ENCODE results near the gene GRAMD1A. TPM values are rescaled to one million over a fixed set of nuclear protein-coding genes. Genes with fewer than 3 reads are reported as not detected.

The GRAMD1A gene
- total RNA-seq, 1 experiment from 2014 or later: 62.7 TPM

DNA sequence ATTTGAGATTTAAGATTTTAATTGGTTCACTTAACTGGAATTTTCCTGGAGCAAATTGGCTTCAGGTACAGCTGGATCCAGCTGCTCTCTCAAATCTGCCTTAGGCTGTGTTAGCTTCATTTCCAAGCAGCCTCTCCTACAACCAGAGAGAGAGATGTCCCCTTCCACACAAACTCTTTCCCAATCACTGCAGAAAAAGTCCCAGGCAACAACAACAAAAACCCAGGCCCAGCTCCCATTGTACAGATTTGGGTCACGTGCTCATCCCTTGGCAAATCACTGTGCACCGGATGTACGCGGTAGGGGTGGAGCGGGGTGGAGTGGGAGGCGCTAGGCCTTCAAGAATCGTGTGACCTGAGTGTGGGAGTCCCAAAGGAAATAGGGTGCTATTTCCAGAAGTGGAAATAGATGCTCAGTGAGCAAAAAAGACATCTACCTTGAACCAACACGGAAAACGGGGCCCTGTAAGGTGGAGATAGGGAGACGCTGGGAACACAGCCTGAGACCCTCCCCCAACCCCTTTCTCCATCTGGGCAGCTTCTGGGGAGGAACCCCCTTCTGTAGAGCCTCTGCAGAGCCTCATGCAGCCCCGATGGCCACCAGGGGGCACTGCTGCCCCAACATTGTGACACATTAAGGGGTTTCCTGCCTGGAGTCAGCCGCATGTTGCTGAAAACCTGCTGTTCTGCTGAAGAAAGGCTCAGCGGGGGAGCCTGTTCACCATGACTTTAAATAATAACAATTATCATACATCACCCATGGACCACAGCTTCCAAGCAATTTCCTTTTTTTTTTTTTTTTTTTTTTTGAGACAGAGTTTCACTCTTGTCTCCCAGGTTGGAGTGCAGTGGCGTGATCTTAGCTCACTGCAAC, 66.8 kb downstream of the GRAMD1A start:
- H3K27ac ChIP-seq: no peak overlapping the region
- H3K4me3 ChIP-seq: no peak overlapping the region
- POLR2A ChIA-PET (ENCODE audit: unreplicated experiment): no interaction called here
- no TSS peak for BruUV-seq (replicated peaks)
- no peak overlapping the region for H2AFZ ChIP-seq
- DNase-seq: peak; percentile 78 to 85
- no peaks in the 10 kb centered on the region for H3K79me2 ChIP-seq (ENCODE audit: low read depth)
- H3K36me3 ChIP-seq (ENCODE audit: low read depth): no peaks in the 10 kb centered on the region
- CTCF ChIA-PET: interaction anchor here (0.5 to 2.3 kb wide), 5 partner anchors 22 to 74 kb away, joined by 3 to 23 read pairs (median 3); no protein-coding TSS in a partner anchor
- H4K20me1 ChIP-seq (ENCODE audit: insufficient read depth): no peaks in the 10 kb centered on the region
- TF ChIP-seq EZH2 (IDR thresholded peaks at IDR 0.05; ENCODE audit: low read depth): no peak
- TF ChIP-seq, protein P1, sequence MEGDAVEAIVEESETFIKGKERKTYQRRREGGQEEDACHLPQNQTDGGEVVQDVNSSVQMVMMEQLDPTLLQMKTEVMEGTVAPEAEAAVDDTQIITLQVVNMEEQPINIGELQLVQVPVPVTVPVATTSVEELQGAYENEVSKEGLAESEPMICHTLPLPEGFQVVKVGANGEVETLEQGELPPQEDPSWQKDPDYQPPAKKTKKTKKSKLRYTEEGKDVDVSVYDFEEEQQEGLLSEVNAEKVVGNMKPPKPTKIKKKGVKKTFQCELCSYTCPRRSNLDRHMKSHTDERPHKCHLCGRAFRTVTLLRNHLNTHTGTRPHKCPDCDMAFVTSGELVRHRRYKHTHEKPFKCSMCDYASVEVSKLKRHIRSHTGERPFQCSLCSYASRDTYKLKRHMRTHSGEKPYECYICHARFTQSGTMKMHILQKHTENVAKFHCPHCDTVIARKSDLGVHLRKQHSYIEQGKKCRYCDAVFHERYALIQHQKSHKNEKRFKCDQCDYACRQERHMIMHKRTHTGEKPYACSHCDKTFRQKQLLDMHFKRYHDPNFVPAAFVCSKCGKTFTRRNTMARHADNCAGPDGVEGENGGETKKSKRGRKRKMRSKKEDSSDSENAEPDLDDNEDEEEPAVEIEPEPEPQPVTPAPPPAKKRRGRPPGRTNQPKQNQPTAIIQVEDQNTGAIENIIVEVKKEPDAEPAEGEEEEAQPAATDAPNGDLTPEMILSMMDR (conservative IDR thresholded peaks at IDR 0.05): peak; percentile 96
- peak overlapping the region; percentile 63 for H3K4me2 ChIP-seq
- intact Hi-C loops (cut with micrococcal nuclease; ENCODE audit: unreplicated experiment): loop anchor here (1.0 to 5.0 kb wide), 6 partner anchors 47 to 200 kb away; partner anchors contain the start of genes LGI4, LSR and USF2
- no peaks in the 10 kb centered on the region for H3K9me2 ChIP-seq (ENCODE audit: insufficient read depth)
- H3F3A ChIP-seq (ENCODE audit: insufficient read depth, low read depth): peaks cover 15% of the 10 kb centered on the region; the same call in 1 of the 2 replicates
- H3K9me3 ChIP-seq (ENCODE audit: insufficient read depth, low read depth): no peaks in the 10 kb centered on the region
- H3K4me1 ChIP-seq (replicated peaks; ENCODE audit: insufficient read depth): peaks cover 23% of the 10 kb centered on the region
- no peaks in the 10 kb centered on the region for H3K27me3 ChIP-seq (ENCODE audit: insufficient read depth, low read depth)

DNA sequence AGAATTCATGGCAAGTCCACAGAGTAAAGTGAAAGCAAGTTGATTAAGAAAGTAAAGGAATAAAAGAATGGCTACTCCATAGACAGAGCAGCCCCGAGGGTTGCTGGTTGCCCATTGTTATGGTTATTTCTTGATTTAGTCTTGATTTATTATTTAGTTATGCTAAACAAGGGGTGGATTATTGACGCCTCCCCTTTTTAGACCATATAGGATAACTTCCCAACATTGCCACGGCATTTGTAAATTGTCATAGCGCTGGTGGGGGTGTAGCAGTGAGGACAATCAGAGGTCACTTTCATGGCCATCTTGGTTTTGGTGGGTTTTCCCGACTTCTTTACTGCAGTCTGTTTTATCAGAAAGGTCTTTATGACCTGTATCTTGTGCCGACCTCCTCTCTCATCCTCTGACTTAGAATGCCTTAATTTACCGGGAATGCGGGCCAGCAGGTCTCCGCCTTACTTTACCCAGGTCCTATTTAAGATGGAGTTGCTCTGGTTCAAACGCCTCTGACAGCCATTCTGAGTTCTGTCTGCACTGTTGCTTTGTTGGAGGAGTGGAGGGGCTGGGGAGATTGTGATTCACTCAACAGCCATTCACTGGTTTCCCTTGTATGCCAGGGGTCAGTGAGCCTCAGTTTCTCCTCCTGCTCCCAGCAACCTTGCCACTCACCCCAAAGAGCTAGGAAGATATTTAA, 69.0 kb downstream of the GRAMD1A start:
- peak overlapping the region; percentile 48 for H3K27ac ChIP-seq
- H3F3A ChIP-seq (ENCODE audit: insufficient read depth, low read depth): peaks cover 10% of the 10 kb centered on the region; the same call in 1 of the 2 replicates
- no peaks in the 10 kb centered on the region for H3K9me2 ChIP-seq (ENCODE audit: insufficient read depth)
- H3K79me2 ChIP-seq (ENCODE audit: low read depth): no peaks in the 10 kb centered on the region
- no peaks in the 10 kb centered on the region for H3K9me3 ChIP-seq (ENCODE audit: insufficient read depth, low read depth)
- no peaks in the 10 kb centered on the region for H4K20me1 ChIP-seq (ENCODE audit: insufficient read depth)
- no peaks in the 10 kb centered on the region for H3K36me3 ChIP-seq (ENCODE audit: low read depth)
- H3K4me2 ChIP-seq: peak overlapping the region; percentile 71
- peak overlapping the region; percentile 21; the same call in 1 of the 2 replicates for H3K4me3 ChIP-seq
- DNase-seq: no peak
- ChIA-PET CTCF (interaction anchor here (0.5 to 1.1 kb wide), 2 partner anchors 72 kb away, joined by 3 read pairs; no protein-coding TSS in a partner anchor), POLR2A (ENCODE audit: unreplicated experiment) (no interaction called here)
- TF ChIP-seq, protein P1 (conservative IDR thresholded peaks at IDR 0.05): no peak
- TF ChIP-seq EZH2 (IDR thresholded peaks at IDR 0.05; ENCODE audit: low read depth): no peak
- no TSS peak for BruUV-seq (replicated peaks)
- no peaks in the 10 kb centered on the region for H3K27me3 ChIP-seq (ENCODE audit: insufficient read depth, low read depth)
- peaks cover 23% of the 10 kb centered on the region for H3K4me1 ChIP-seq (replicated peaks; ENCODE audit: insufficient read depth)
- peak overlapping the region; percentile 73; the same call in 1 of the 2 replicates for H2AFZ ChIP-seq
- intact Hi-C loops (cut with micrococcal nuclease; ENCODE audit: unreplicated experiment): loop anchor here (1.0 to 5.0 kb wide), 4 partner anchors 19 to 198 kb away; partner anchors contain the start of genes LSR and USF2

DNA sequence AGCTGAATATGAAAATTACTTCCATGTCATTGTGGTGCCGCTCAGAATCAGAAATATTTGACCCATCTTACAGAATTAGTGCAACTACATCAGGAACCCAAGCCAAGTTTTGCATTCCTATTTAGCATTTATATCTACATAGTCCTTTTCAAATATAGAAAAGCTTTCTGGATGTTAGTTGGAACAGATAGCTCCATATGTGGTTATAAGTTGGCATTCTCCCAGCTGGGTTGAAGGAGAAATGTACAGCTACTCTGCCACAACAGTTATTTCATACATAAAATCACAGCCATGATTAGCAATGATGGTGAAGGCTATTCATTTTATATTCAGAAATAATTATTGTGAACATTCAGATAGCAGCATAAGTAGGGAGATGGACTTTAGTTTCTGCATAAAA, 69.6 kb downstream of the GRAMD1A start:
- intact Hi-C loops (cut with micrococcal nuclease; ENCODE audit: unreplicated experiment): loop anchor here (5.0 kb wide), 3 partner anchors 97 to 198 kb away; partner anchors contain the start of genes LSR and USF2

More for the DNA sequence above, 69.6 kb downstream of the GRAMD1A start:
- H3K4me3 ChIP-seq: no peak overlapping the region
- H3K79me2 ChIP-seq (ENCODE audit: low read depth): no peaks in the 10 kb centered on the region
- TF ChIP-seq, protein P1 (conservative IDR thresholded peaks at IDR 0.05): no peak
- no peak for TF ChIP-seq EZH2 (IDR thresholded peaks at IDR 0.05; ENCODE audit: low read depth)
- H2AFZ ChIP-seq: no peak overlapping the region
- ChIA-PET CTCF (interaction anchor here (1.1 kb wide), 1 partner anchor 71 kb away, joined by 3 read pairs; no protein-coding TSS in a partner anchor), POLR2A (ENCODE audit: unreplicated experiment) (no interaction called here)
- no peaks in the 10 kb centered on the region for H3K27me3 ChIP-seq (ENCODE audit: insufficient read depth, low read depth)
- DNase-seq: no peak
- H4K20me1 ChIP-seq (ENCODE audit: insufficient read depth): no peaks in the 10 kb centered on the region
- no peak overlapping the region for H3K4me2 ChIP-seq
- H3K9me3 ChIP-seq (ENCODE audit: insufficient read depth, low read depth): no peaks in the 10 kb centered on the region
- no TSS peak for BruUV-seq (replicated peaks)
- peaks cover 10% of the 10 kb centered on the region; the same call in 1 of the 2 replicates for H3F3A ChIP-seq (ENCODE audit: insufficient read depth, low read depth)
- H3K36me3 ChIP-seq (ENCODE audit: low read depth): no peaks in the 10 kb centered on the region
- H3K27ac ChIP-seq: no peak overlapping the region
- H3K9me2 ChIP-seq (ENCODE audit: insufficient read depth): no peaks in the 10 kb centered on the region
- peaks cover 23% of the 10 kb centered on the region for H3K4me1 ChIP-seq (replicated peaks; ENCODE audit: insufficient read depth)

All from PC-9 (cell line).